ENCODE data around the gene NOTCH3. TPM values are rescaled to one million over a fixed set of nuclear protein-coding genes. Genes with fewer than 3 reads are reported as not detected.
A peak's percentile ranks its signal among the peaks of the same experiment; 100 is the strongest.

Gene NOTCH3
- total RNA-seq, 1 experiment from 2014 or later, result 164 TPM

GRCh38 chr19:15180451-15181390, 20.1 kb downstream of the NOTCH3 start:
- Histone ChIP-seq H2AK5ac (ENCODE audit: insufficient read length, low read length) (no peak overlapping the region), H3K4ac (ENCODE audit: low read depth, low read length) (no peak overlapping the region), H4K8ac (replicated peaks; ENCODE audit: insufficient read length, low read depth, low read length) (no peak overlapping the region), H4K91ac (ENCODE audit: insufficient read length, low read depth, low read length) (no peak overlapping the region), H3K4me2 (ENCODE audit: insufficient read depth, insufficient read length, low read length) (no peak overlapping the region), H3K9ac (ENCODE audit: extremely low read depth, insufficient read length, low read length) (no peak overlapping the region), H3K18ac (ENCODE audit: insufficient read length, low read depth, low read length) (no peak overlapping the region), H3K23ac (ENCODE audit: insufficient read length, low read depth, low read length) (no peak overlapping the region), H3K79me1 (ENCODE audit: insufficient read depth, low read depth, low read length, poor library complexity, severe bottlenecking) (no peaks in the 10 kb centered on the region), H4K5ac (ENCODE audit: insufficient read length, low read depth, low read length) (no peak overlapping the region), H3T11ph (ENCODE audit: low read length) (no peak overlapping the region), H3K14ac (ENCODE audit: insufficient read depth, low read length) (no peak overlapping the region), H3K56ac (ENCODE audit: insufficient read length, low read depth, low read length) (no peak overlapping the region), H2BK5ac (ENCODE audit: insufficient read length, low read length) (no peak overlapping the region), H3K27me3 (ENCODE audit: insufficient read depth, low read length) (no peaks in the 10 kb centered on the region), H2BK15ac (ENCODE audit: low read depth, low read length) (no peak overlapping the region), H2BK20ac (ENCODE audit: low read depth, low read length, poor library complexity, severe bottlenecking) (no peak overlapping the region), H4K20me1 (ENCODE audit: control insufficient read depth, insufficient read depth, insufficient read length) (no peaks in the 10 kb centered on the region), H3K4me1 (ENCODE audit: insufficient read depth, low read length) (no peaks in the 10 kb centered on the region), H3K27ac (ENCODE audit: insufficient read length, low read depth, low read length) (no peak overlapping the region), H3K79me2 (ENCODE audit: insufficient read depth, low read length) (no peaks in the 10 kb centered on the region), H2BK12ac (ENCODE audit: insufficient read length, low read depth, low read length) (no peak overlapping the region), H3K23me2 (ENCODE audit: insufficient read length, low read depth, low read length, poor library complexity, severe bottlenecking) (no peaks in the 10 kb centered on the region), H3K9me3 (ENCODE audit: control insufficient read depth, low read depth, low read length) (no peaks in the 10 kb centered on the region), H2AFZ (ENCODE audit: low read length) (no peak overlapping the region), H2BK120ac (ENCODE audit: low read depth, low read length, poor library complexity, severe bottlenecking) (no peak overlapping the region)
- H3K36me3 Mint-ChIP-seq (ENCODE audit: insufficient read depth in 1 of 3, low read depth in 3 of 3), result peaks cover 29 to 78% (median 68%) of the 10 kb centered on the region in 3 experiments
- no CpG with 5 or more reads among the region's 39 CpGs for WGBS (ENCODE audit: extremely low coverage, insufficient read length, low lambda C conversion rate)
- H3K4me1 Mint-ChIP-seq, result peaks cover 4 to 16% of the 10 kb centered on the region in 2 experiments
- H3K27ac Mint-ChIP-seq, result peak overlapping the region in 1 of 3 experiments; percentile 60; a peak in 2 of 7 replicates
- no peaks in the 10 kb centered on the region for H3K27me3 Mint-ChIP-seq (ENCODE audit: low read depth)
- H3K4me3 Mint-ChIP-seq, result peak overlapping the region in 1 of 2 experiments; percentile 17; a peak in 2 of 5 replicates
- no peaks in the 10 kb centered on the region for H3K9me3 Mint-ChIP-seq
- TF ChIP-seq CTCF (conservative IDR thresholded peaks at IDR 0.05), result no peak
- DNase-seq, result peak; percentile 93

Measured in H9 (cell line).